DOHH2 (cell line): Measurements from ENCODE around the gene RALA.

Source experiments
- CTCF ChIP-seq: fragments of 200-600 bp; sonication (generic); IDR thresholded peaks from one replicate; pipeline ENCODE4 v1.5.1; 2014; ENCODE audit warnings: antibody characterized with exemption, mild to moderate bottlenecking, low read depth, low read length; ENCODE audit not compliant: poor library complexity, severe bottlenecking
- EZH2phosphoT487 ChIP-seq: fragments of 200-600 bp; sonication (generic); IDR thresholded peaks from 2 replicates; pipeline ENCODE4 v1.6.1; 2017; ENCODE audit warnings: borderline replicate concordance, mild to moderate bottlenecking, antibody characterized with exemption, low read length, moderate library complexity, mixed read lengths

DNA sequence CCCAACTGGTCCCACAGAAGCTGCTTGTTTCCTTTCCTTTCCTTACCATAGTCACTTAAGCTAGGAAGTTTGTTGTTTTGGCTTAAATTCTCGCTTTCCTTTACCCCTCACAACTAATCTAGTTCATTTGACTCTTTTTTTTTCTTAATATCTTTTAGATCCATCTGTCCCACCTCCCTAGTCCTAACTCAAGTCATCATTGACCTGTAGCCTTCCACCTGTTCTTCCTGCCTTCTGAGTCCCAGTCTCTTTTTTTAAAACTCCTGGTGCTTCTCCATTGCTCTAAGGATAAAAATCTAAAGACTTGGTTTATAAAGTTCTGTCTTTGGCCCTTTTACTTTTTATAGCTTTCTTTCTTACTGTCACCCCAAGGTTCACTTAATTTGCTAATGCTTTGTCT, 47.6 kb downstream of the RALA start:
- TF ChIP-seq CTCF = no peak
- no peak for TF ChIP-seq EZH2phosphoT487
